HG02759 (cell line): Measurements from ENCODE around the gene RAP1GAP2.
A peak's percentile ranks its signal among the peaks of the same experiment; 100 is the strongest.
"Not testable (repeated sequence)": the region's sequence is repeated elsewhere in the genome, so short reads cannot be mapped to it uniquely, and the experiment has no call there.

Experiments
- ATAC-seq: cut with Tn5 transposase; IDR thresholded peaks from one replicate; pipeline ENCODE4 v1.9.1; 2021; ENCODE audit warnings: mild to moderate bottlenecking, moderate library complexity; ENCODE audit not compliant: unreplicated experiment

Gene RAP1GAP2

DNA sequence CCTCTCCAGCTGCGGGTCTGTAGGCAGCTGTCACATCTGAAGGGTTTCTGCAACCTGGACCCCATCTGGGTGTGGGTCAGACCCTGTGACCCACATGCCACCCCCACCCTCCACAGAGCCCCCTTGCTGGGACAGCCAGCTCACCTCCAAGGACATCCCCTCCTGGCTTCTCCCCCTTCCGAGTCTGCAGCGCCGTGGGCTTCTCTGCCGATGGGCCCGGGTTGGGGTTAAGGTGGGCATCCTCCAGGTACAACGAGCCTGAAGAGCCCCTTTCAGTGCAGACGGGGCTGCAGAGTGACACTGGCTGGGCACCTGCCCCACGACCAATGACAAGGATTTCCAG is 238.3 kb downstream of the RAP1GAP2 start:
- ATAC-seq, result no peak

DNA sequence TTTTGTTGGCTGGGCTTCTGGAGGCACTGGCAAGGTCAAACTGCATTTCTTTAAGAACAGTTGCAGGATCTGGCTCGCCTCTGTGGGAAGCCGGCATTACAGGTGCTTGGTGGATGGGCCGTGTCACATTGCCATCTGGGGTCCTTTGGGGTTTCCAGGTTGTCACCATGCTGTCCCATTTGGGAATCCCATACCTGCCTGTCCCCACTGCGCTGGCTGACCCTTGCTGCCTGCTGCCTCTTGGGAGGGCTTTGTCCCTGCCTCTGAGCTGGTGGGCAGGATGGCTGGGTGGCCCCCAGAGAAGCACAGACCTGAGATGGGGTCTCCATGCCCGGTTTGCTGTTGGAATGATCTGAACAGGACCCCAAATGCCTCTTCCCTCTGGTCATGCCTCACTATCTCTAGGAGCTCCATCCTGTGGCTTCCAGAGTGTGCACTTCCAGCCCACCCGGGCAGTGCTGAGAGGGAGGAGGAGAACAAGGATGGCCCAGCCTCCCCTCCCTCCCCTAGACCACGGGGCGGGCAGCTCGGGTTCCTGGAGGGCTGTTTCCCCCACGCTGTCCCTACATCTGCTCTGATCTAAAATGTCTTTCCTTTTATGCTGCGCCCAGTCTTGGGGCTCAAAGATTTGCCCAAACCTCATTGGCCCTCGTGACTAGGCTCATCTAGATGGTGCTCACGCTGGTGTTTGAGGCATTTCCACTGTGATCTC is 239.2 kb downstream of the RAP1GAP2 start:
- ATAC-seq, result no peak

GRCh38 chr17:3035968-3036280 is 239.7 kb downstream of the RAP1GAP2 start:
- no peak for ATAC-seq

DNA sequence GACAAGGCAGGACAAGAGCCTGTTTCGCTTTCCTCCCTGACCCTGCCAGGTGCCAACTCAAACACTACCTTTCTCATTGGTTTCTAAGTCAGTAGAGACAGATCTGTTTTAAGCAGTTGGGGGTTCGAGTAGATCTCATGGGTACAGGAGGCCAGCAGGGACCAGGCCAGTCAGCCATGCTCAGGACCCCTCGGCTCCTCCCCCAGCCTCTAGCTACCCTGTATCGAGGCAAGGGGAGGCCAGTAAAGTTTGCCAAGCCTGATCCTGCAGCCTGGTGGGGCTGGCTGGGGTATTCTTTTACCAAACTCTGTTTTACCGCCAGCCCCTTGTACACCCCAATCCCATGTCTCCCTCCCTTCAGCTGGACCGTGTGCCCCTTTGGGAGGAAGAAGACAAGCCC is 240.6 kb downstream of the RAP1GAP2 start:
- no peak for ATAC-seq

DNA sequence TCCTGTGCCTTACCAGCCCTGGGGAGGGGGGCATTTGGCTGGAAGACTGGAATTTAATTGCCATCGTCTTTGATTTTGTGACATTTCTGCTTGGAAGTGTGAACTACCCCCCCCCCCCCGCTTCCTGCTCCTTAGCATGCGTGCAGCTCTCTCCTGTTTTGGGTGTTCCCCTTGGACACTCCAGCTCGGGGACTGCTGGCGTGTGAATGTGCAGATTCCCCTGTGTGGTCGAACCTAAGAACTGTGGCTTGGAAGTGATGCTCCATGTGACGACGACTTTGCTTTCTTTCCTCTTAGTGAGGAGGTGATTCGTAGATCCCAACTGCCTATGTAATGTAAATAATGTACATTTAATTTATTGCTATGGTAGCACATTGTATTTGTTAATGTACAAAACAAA is 241.0 kb downstream of the RAP1GAP2 start:
- no peak for ATAC-seq

DNA sequence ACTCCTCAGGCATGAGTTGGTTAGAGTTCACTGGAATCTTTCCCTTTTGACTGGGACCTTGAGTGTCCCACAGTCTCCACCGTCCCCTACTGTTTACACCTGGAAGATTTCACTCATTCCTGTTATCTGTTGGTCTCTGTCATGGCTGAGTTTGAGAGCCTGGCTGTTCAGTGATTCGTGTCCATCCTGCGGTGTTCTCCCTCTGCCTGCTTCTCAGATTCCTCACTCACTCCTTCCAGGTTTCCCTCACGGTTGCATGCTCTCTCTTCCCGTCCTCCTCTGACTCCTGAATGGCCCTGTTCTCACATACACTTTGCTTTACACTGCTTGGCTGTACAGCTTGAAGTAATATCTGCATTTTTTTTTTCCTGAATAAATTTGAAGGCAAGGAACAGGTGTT is 242.7 kb downstream of the RAP1GAP2 start:
- ATAC-seq, result no peak

DNA sequence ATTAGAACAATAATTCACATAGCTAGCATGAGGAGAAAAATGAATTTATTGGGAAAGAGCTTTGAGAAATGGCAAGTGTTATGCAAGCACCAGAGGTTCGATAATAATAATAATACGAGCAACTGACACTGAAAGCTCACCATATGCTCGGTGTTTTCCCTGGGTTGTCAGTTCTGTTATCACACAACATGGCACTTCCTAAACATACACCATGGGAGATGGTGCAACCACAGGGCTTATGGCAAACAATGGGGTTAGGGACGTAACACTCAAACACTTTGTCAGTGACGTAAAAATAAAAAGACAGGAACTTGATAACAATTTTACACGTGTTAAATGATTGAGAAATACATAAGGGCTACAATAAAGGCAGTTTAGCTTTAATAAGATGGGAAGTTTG is 243.5 kb downstream of the RAP1GAP2 start:
- ATAC-seq, result no peak

DNA sequence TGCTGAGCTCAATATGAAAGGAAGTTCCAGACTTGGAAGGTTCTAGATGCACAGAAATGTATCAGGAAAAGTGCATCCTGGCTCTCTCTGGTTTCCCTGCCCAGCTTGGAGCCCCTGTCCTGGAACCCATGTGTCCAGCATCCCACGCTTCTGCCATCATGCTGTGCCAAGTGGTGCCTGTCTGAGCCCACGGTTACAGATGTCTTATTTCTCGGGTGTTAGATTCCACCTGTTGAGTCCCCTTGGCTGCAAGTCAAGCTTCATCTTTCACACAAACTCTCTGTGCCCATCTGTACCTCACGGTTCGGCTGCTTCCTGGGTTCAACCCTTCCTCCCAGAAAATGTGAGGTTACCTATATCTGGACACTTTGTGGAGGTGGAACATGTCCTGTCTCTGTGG is 244.6 kb downstream of the RAP1GAP2 start:
- no peak for ATAC-seq

GRCh38 chr17:3043737-3044365 is 247.6 kb downstream of the RAP1GAP2 start:
- ATAC-seq, result no peak

DNA sequence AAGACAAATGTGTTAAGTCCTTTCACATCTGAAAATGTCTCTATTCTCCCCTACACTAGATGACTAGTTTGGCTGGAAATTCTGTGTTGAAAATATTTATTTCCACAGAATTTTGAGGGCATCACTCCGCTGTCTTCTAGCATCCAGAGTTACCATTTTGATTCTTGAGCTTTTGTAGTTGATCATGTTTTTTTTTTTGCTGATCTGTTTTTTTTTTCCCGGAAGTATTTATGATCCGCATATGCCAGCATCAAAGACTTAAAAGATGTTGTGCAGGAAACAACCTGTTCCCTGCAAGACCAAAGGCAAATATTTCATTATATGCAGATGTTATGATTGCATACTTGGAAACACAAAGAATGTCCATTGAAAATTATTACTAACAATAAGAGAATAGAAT is 250.5 kb downstream of the RAP1GAP2 start:
- no peak for ATAC-seq

- ATAC-seq, result peak; percentile 93
These were observed 252.7 kb downstream of the RAP1GAP2 start for GRCh38 chr17:3048727-3049471.

DNA sequence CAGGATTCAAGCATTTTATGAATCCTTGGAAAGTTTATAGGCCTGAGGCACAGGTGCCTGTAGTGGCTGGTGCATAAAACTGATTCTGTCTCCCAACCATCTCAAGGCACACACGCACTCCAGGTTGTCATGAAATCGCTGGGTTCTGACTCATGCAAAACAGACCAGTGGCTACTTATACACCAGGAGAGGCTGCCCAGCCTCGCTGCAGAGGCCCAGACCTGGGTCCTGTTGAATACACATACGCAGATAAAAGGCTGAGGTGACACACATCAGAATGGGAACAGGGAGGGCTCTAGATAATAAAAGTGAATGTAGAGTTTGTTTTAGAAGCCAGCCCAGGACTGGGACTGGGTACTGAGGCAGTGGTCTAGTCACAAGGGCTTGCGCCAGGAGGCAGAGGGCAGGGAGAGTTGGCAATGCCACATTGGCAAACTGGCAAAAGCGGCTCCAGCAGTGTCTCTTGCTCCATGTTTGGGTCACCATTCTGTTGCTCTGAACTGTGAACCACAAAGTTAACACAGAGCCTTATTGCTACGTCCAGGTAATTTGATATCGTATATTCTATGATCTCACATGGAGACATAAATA is 253.6 kb downstream of the RAP1GAP2 start:
- no peak for ATAC-seq

GRCh38 chr17:3054868-3055267 is 258.6 kb downstream of the RAP1GAP2 start:
- not testable (repeated sequence) for ATAC-seq

GRCh38 chr17:3062824-3063377 is 266.7 kb downstream of the RAP1GAP2 start:
- ATAC-seq, result not testable (repeated sequence)

- ATAC-seq, result not testable (repeated sequence)
These were observed 267.3 kb downstream of the RAP1GAP2 start, which contains the start of gene OR1D5 for GRCh38 chr17:3063507-3063906. Gene OR1D5 (minus strand): TSS chr17:3063607. CDS start chr17:3063607, 0 bp downstream.

- ATAC-seq, result not testable (repeated sequence)
These were observed 269.0 kb downstream of the RAP1GAP2 start for GRCh38 chr17:3065192-3065591.

DNA sequence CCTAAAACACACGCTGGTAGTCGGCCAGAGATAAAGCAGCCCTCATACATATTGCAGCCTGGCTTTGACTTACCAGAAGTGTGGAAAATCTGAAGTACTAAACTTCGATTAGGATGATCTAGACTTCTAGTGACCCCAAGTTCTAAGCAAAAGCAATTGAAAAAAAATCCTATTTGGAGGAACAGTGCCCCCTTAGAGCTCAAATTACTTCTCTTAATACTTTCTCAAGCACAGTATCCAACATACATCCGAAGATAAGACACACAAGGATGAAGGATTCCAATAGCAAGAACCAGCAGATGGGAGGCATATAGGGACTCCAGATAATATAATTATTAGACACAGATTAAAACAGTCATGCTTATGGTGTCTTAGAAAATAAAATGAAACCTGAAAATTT is 277.6 kb downstream of the RAP1GAP2 start:
- not testable (repeated sequence) for ATAC-seq
